Activated naive CD8-positive, alpha-beta T cell (primary cell): Measurements from ENCODE around the gene PDXDC1.
"Not testable (repeated sequence)": the region's sequence is repeated elsewhere in the genome, so short reads cannot be mapped to it uniquely, and the experiment has no call there.

ENCODE experiments used
- H3K27ac Mint-ChIP-seq: one replicate; pipeline ENCODE4 v1.8.0; 2021; ENCODE audit warnings: mixed read lengths
- H3K27me3 Mint-ChIP-seq: one replicate; pipeline ENCODE4 v1.8.0; 2021; ENCODE audit warnings: mixed read lengths
- H3K36me3 Mint-ChIP-seq: one replicate; pipeline ENCODE4 v1.8.0; 2021; ENCODE audit warnings: mixed read lengths
- H3K4me1 Mint-ChIP-seq: one replicate; pipeline ENCODE4 v1.8.0; 2021; ENCODE audit warnings: low read depth, mixed read lengths
- H3K4me3 Mint-ChIP-seq: one replicate; pipeline ENCODE4 v1.8.0; 2021; ENCODE audit warnings: mild to moderate bottlenecking, mixed read lengths
- H3K9me3 Mint-ChIP-seq: one replicate; pipeline ENCODE4 v1.8.0; 2021; ENCODE audit warnings: low read depth, mixed read lengths

Gene PDXDC1

DNA sequence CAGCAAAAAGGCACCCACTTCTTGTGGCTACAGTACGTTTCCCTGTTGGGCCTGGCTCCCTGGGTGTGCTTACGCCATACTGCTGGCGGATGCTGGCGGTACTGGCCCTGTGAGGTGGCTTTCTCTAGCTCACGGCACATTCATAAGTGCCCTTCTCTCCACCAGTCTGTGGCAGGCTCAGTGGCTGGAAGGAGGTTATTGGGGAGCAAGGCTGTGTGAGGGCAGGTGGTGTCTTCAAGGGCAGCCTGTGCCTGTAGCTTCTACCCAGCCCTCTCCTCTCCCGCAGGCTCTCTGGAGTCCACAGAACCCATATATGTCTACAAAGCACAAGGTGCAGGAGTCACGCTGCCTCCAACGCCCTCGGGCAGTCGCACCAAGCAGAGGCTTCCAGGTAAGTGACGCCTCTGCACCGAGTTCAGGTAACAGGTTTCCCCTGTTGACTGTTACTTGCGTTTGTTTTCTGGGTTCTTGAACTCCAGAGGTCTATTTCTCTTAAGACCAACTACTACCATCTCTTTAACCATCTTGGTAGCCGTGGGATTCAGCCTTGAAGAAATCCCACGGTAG lies 60.4 kb downstream of the PDXDC1 start:
- no peaks in the 10 kb centered on the region for H3K9me3 Mint-ChIP-seq
- peaks cover 2% of the 10 kb centered on the region for H3K36me3 Mint-ChIP-seq
- H3K4me1 Mint-ChIP-seq: peaks cover 14% of the 10 kb centered on the region
- H3K4me3 Mint-ChIP-seq: no peak overlapping the region
- no peak overlapping the region for H3K27ac Mint-ChIP-seq
- no peaks in the 10 kb centered on the region for H3K27me3 Mint-ChIP-seq

DNA sequence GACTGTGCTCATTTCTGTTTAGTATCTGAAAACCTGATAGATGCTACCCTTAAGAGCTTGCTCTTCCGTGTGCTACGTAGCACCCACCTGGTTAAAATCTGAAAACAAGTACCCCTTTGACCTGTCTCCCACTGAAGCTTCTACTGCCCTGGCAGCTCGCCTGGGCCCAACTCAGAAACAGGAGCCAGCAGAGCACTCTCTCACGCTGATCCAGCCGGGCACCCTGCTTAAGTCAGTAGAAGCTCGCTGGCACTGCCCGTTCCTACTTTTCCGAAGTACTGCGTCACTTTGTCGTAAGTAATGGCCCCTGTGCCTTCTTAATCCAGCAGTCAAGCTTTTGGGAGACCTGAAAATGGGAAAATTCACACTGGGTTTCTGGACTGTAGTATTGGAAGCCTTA lies 62.2 kb downstream of the PDXDC1 start:
- no peaks in the 10 kb centered on the region for H3K36me3 Mint-ChIP-seq
- H3K27me3 Mint-ChIP-seq: no peaks in the 10 kb centered on the region
- no peak overlapping the region for H3K4me3 Mint-ChIP-seq
- peaks cover 3% of the 10 kb centered on the region for H3K4me1 Mint-ChIP-seq
- H3K27ac Mint-ChIP-seq: no peak overlapping the region
- H3K9me3 Mint-ChIP-seq: no peaks in the 10 kb centered on the region

DNA sequence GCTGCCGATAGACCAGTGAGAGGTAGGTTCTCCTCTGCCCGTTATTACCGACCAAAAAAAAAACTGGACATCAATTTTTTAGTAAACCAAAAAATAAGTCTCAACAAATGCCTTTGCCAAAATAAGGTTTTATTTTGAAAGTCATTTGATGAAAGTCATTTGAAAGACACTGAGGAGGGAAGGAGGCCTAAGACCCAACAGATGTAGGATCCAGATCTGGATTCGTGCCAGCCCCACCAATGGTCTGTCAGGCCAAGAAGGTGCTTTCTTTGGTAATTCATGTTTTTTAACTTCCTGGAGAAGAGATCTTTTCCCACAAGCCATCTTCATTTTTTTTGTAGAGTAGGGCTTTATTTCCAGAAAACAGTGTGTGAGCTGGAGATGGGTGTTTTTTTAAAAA lies 62.9 kb downstream of the PDXDC1 start:
- peaks cover under 1% of the 10 kb centered on the region for H3K4me1 Mint-ChIP-seq
- H3K27ac Mint-ChIP-seq: no peak overlapping the region
- H3K9me3 Mint-ChIP-seq: no peaks in the 10 kb centered on the region
- no peaks in the 10 kb centered on the region for H3K36me3 Mint-ChIP-seq
- no peaks in the 10 kb centered on the region for H3K27me3 Mint-ChIP-seq
- H3K4me3 Mint-ChIP-seq: no peak overlapping the region

DNA sequence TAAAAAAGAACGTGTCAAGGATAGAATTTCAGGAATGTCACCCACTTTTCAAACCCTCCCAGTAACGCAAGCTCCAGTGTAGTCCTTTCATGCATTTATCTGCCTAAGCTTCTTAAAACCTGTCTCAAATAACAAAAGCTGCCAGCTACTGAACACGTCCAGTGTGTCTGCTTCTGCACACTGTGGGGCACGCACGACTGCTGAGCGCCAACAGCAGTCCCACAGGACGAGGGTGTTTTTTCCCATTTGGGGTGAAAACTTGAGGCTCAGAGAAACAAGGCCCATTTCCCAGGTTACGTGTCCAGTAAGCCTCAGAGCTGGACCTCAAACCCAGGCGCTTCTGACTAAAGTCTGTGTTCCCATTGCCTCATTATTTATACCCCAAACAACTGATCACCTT lies 63.9 kb downstream of the PDXDC1 start:
- H3K4me1 Mint-ChIP-seq: no peaks in the 10 kb centered on the region
- no peaks in the 10 kb centered on the region for H3K36me3 Mint-ChIP-seq
- H3K9me3 Mint-ChIP-seq: no peaks in the 10 kb centered on the region
- H3K27me3 Mint-ChIP-seq: no peaks in the 10 kb centered on the region
- H3K27ac Mint-ChIP-seq: no peak overlapping the region
- H3K4me3 Mint-ChIP-seq: no peak overlapping the region

DNA sequence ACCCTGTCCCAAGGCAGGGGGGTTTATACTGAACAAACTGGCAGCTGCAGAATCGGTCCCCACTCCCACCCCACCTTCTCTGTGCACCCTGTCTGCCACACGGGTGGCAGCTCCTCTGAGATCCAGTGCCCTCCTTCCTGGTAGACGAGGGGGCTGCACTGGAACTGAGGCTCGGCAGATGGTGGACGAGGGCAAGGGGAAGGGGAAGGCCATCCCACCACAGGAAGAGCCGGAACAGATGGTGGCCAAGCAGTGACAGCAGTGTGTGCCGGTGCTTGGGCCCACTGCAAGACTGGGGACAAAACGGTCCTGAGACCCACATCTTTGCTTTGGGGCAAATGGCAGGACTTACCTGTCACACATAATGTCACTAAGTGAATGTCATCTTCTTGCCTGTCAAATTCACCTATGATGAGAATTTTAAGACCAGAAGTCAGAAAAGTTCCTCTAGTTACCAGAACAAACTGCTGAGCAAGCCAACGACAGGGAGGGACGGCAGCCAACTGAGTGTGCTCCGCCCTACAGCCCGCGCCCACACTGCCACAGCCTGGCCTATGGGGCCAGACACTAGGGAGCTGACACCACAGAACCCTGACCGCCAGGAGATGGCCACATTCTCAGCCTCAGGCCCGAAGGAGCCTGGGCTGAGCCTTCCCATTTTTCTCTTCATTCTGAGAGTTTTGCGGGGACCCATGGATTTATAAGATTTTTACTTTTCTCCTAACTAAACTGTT lies 66.6 kb downstream of the PDXDC1 start:
- Mint-ChIP-seq H3K9me3 (no peaks in the 10 kb centered on the region), H3K4me3 (no peak overlapping the region), H3K36me3 (no peaks in the 10 kb centered on the region), H3K27ac (peak overlapping the region; percentile 58), H3K27me3 (no peaks in the 10 kb centered on the region), H3K4me1 (no peaks in the 10 kb centered on the region)

DNA sequence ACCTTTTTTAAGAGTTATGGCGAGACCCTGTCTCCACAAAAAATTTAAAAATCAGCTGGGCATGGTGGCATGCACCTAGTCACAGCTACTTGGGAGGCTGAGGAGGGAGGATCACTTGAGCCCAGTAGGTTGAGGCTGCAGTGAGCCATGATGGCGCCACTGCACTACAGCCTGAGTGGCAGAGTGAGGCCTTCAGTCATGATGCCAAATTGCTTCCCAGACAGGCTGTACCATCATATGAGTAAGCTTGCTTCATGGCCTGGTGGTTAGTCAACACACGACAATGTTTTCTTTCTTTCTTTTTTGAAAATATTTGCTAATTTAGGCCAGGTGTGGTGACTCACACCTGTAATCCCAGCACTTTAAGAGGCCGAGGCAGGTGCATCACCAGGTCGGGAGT lies 68.5 kb downstream of the PDXDC1 start:
- H3K27ac Mint-ChIP-seq: no peak overlapping the region
- no peak overlapping the region for H3K4me3 Mint-ChIP-seq
- H3K27me3 Mint-ChIP-seq: no peaks in the 10 kb centered on the region
- H3K4me1 Mint-ChIP-seq: no peaks in the 10 kb centered on the region
- H3K9me3 Mint-ChIP-seq: no peaks in the 10 kb centered on the region
- H3K36me3 Mint-ChIP-seq: peaks cover 6% of the 10 kb centered on the region

DNA sequence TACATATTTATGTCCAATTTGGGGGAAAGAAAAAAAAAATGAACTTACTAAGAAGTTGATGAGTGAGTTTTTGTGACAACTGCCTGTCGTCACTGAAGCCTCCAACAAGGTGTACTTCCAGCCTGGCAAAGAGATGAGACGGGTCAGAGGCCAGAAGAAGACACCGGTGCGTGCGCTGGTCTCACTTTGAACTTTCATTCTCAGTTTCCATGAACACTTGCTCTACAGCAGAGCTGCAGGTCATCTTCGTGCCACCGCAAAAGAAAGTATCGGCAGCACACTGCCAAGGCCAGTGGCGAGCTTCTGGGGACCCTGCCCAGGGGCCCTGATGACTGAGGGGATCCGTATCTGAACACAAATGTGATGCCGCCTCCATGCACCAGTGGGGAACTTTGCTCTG lies 69.5 kb downstream of the PDXDC1 start:
- H3K9me3 Mint-ChIP-seq: no peaks in the 10 kb centered on the region
- peaks cover 6% of the 10 kb centered on the region for H3K36me3 Mint-ChIP-seq
- no peak overlapping the region for H3K4me3 Mint-ChIP-seq
- no peak overlapping the region for H3K27ac Mint-ChIP-seq
- H3K27me3 Mint-ChIP-seq: no peaks in the 10 kb centered on the region
- H3K4me1 Mint-ChIP-seq: no peaks in the 10 kb centered on the region

DNA sequence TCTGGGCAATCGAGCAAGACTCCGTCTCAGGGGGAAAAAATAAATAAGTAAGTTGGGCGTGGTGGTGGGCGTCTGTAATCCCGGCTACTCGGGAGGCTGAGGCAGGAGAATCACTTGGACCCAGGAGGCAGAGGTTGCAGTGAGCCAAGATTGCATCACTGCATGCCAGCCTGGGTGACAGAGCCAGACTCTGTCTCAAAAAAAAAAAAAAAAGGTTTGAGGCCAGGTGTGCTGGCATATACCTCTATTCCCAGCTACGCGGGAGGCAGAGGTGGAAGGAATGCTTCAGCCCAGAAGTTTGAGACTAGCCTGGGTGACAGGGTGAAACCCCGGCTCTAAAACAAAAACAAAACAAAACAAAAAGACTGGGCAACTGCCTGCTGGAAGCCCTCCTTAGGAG lies 70.4 kb downstream of the PDXDC1 start:
- not testable (repeated sequence) for H3K27ac Mint-ChIP-seq, H3K4me3 Mint-ChIP-seq, H3K36me3 Mint-ChIP-seq, H3K4me1 Mint-ChIP-seq, H3K9me3 Mint-ChIP-seq, H3K27me3 Mint-ChIP-seq

DNA sequence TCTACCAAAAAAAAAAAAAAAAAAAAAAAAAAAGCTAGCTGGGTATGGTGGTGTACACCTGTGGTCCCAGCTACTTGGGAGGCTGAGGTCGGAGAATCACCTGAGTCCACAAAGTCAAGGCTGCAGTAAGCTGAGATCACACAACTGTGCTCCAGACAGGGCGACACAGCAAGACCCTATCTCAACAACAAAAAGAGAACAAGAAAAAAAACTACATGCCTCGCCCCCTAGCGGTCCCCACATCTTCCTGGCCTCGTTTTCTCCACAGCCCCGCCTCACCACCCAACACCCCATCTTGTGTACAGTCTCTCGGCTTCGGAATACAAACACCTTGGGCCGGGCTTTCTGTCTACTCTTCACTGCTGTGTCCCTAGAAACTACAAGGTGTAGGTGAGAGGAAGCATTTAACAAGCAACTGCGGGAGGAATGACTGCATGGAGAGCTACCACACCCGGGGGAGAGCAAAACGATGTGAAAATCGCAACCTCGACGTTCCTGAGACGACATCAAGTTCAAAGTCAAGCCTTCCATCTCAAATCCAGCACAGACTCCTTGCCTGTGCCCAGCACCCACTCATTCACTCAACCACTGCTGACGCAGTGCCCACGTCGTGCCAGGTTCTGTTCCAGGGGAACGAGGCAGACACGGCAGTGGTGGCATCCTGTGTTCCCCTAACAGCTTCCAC lies 72.0 kb downstream of the PDXDC1 start:
- peaks cover 6% of the 10 kb centered on the region for H3K36me3 Mint-ChIP-seq
- peaks cover 5% of the 10 kb centered on the region for H3K4me1 Mint-ChIP-seq
- H3K9me3 Mint-ChIP-seq: no peaks in the 10 kb centered on the region
- H3K4me3 Mint-ChIP-seq: no peak overlapping the region
- H3K27me3 Mint-ChIP-seq: no peaks in the 10 kb centered on the region
- H3K27ac Mint-ChIP-seq: no peak overlapping the region

DNA sequence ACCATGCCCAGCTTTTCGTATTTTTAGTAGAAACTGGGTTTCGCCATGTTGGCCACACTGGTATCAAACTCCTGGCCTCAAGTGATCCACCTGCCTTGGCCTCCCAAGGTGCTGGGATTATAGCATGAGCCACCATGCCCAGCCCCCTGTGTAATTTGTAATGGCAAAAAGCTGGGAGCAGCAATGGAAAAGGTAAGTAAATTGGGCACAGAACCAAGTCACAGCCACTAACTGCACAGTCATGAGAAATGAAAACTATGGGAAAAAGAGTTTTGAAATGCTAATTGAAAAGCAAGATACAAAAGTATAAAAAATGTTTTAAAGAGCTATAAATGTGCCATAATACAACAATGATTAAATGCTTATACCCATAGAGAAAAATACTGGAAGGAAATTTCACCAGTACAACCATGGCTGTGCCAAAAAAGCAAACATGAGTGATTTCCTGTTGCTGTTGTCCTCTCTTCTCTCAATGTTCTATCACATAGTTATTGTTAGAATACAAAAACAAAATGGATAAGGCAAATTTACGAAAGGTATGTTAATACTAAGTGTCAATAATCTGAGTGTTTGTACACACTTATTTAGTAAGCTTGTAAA lies 74.9 kb downstream of the PDXDC1 start:
- Mint-ChIP-seq H3K9me3 (no peaks in the 10 kb centered on the region), H3K36me3 (peaks cover 6% of the 10 kb centered on the region), H3K27ac (no peak overlapping the region), H3K4me3 (no peak overlapping the region), H3K4me1 (peaks cover 15% of the 10 kb centered on the region), H3K27me3 (no peaks in the 10 kb centered on the region)

DNA sequence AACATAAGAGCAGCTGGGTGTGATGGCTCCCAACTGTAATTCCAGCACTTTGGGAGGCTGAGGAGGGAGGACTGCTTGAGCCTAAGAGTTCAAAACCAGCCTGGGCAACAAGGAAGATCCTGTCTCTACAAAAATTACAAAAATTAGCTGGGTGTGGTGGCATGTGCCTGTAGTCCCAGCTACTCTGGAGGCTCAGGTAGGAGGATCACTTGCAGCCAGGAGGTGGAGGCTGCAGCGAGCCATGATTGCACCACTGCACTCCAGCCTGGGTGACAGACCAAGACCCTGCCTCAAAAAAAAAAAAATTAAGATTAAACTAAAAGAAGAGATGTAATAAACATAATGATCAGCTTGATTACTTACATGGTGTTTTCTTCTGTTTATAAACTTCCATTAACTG lies 75.6 kb downstream of the PDXDC1 start:
- not testable (repeated sequence) for H3K27ac Mint-ChIP-seq, H3K36me3 Mint-ChIP-seq, H3K9me3 Mint-ChIP-seq, H3K4me3 Mint-ChIP-seq, H3K27me3 Mint-ChIP-seq
- H3K4me1 Mint-ChIP-seq: peaks cover 19% of the 10 kb centered on the region

DNA sequence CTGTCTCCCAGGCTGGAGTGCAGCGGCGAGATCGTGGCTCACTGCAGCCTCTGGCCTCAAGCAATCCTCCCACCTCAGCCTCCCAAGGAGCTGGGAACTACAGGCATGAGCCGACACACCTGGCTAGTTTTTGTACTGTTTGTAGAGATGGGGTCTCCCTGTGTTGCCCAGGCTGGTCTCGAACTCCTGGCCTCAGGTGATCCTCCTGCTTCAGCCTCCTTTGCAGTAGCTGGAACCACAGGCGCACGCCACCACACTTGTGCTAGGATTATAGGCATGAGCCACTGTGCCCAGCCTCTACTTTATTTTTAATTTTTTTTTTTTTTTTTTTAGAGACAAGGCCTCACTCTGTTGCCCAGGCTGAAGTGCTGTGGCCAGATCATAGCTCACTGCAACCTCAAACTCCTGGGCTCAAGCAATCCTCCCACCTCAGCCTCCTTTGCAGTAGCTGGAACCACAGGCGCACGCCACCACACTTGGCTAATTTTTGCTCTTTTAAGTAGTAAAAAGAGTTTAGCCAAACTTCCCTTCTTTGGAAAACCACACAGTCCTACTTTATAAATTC lies 76.6 kb downstream of the PDXDC1 start:
- H3K4me3 Mint-ChIP-seq: no peak overlapping the region
- no peaks in the 10 kb centered on the region for H3K9me3 Mint-ChIP-seq
- peaks cover 21% of the 10 kb centered on the region for H3K4me1 Mint-ChIP-seq
- no peak overlapping the region for H3K27ac Mint-ChIP-seq
- no peaks in the 10 kb centered on the region for H3K27me3 Mint-ChIP-seq
- peaks cover 6% of the 10 kb centered on the region for H3K36me3 Mint-ChIP-seq

DNA sequence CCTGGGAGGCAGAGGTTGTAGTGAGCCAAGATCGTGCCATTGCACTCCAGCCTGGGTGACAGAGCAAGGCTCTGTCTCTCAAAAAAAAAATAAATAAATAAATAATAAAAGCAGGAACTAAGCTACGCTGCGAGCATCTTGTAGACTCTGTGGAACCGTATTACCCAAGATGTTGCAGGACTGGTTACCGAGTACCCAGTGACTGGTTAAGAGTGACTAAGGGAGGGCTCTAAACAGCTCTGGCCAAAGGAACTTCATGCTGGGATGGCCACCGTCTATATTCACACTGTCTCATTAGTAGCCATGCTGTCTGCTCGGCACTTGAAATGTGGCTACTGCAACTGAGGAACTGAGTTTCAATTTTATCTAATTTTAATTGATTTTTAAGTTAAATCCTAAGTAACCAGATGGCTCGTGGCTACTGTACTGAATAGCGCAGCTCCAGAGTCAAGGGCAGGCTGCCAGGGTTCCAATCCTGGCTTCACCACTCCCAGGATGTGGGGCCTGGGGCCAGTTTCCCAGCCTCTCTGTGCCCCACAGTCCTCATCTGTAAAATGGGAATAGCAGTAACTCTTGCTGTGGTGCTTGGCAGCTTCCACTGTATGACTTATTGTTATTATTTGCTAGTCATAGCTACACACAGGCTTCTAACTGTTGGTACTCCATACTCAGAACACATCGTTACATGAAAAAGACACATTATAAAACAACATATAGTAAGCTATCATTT lies 78.1 kb downstream of the PDXDC1 start:
- Mint-ChIP-seq H3K9me3 (no peaks in the 10 kb centered on the region), H3K4me3 (no peak overlapping the region), H3K4me1 (peaks cover 23% of the 10 kb centered on the region), H3K36me3 (no peaks in the 10 kb centered on the region), H3K27me3 (no peaks in the 10 kb centered on the region), H3K27ac (no peak overlapping the region)

DNA sequence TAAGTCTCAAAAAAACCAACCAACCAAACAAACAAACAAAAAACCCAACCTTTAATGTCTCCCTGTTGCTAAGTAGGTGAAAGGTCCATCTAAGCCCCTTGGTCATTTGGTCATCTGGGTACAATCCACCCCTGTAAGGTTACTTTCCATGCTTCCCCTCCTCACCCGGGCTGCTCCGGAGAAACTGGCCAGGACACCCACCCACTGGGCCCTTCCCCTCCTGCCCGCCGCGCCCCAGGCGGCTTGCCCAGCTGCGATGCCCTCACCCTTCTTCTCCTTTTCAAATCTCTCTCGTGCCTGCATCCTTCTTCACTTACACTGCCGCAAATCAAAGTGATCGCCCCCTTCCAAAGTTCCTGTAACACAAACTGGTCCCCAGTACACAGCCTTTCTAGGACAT lies 79.1 kb downstream of the PDXDC1 start:
- Mint-ChIP-seq H3K27me3 (no peaks in the 10 kb centered on the region), H3K9me3 (no peaks in the 10 kb centered on the region), H3K36me3 (no peaks in the 10 kb centered on the region), H3K4me1 (peaks cover 23% of the 10 kb centered on the region), H3K4me3 (peak overlapping the region; percentile 89), H3K27ac (no peak overlapping the region)
